NK-92 (cell line): ENCODE measurements around the gene RABL2A.
"Not testable (repeated sequence)": the region's sequence is repeated elsewhere in the genome, so short reads cannot be mapped to it uniquely, and the experiment has no call there.

Experiments
- DNase-seq: peaks from one replicate; lab custom pipeline; 2025; ENCODE audit not compliant: unreplicated experiment; lab: John Stamatoyannopoulos, UW

RABL2A gene

DNA sequence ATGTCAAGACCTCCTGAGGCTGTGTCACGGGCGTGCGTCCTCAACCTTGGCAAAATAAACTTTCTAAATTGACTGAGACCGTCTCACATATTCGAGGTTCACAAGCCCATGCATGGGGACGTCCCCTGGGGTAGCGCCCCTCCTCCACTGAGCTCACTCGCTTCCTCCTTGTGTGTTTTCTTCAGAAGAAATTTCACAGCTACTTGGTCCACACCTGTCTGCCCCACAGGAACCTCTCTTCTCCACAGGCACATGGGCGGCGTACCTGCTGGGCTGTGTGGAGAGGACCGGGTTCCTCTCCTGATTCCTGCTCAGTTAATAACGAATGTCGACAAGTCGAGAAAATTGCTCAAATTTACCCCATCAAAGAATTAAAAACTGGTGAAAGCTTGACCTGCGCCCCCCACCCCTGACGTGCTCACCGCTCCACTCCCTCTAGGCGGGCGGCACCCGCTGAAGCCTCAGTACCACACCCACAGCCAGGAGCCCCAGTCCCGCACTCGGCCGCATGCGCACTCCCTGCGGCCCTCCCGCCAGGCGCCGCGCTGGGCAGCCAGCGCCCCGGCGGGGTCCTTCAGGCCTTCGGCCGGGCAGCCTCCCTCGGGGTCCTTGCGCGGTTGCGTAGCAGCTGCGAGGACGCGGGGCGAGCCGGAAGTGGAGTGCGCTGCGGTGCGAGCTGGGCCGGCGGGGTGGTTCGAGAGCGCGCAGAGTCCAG, at the start of gene RABL2A:
Gene RABL2A, plus strand, starts transcription at position 651 of the 715 bp plus-strand sequence. CDS start 1,341 bp downstream, outside the sequence.
- DNase-seq: not testable (repeated sequence)

DNA sequence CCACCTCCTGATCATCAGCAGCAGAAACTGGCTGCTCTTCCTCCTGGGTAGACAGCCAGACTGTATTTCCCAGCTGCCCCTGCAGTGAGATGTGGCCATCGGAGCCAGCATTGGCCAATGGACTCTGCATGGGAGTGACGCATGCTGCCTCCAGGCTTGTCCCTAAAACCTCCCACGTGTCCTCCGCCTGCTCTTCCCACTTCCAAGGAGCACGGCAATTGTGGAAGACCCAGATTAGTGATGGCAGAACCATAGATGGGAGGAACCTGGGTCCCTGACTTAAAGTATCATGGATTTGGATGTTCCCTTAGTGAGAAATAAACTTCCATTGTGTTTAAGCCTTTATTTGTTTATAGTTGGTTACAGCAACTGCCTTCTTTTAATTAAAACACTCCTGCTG, 48.6 kb upstream of the RABL2A start:
- not testable (repeated sequence) for DNase-seq

DNA sequence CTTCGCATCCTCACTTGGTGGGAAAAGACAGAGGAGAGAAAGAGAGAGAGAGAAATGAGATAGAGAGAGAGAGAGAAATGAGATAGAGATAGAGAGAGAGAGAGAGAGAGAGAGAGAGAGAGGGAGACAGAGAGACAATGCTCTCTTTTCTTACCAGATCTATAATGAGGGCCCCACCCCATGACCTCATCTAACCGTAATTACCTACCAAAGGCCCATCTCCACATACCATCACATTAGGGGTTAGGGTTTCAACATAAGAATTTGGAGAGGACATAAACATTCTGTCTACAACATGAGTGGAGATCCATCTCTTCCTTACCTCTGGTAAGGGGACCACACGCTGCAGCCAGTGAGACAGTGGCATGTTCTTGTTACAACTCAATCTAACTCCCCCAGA, 44.6 kb upstream of the RABL2A start:
- DNase-seq: not testable (repeated sequence)

DNA sequence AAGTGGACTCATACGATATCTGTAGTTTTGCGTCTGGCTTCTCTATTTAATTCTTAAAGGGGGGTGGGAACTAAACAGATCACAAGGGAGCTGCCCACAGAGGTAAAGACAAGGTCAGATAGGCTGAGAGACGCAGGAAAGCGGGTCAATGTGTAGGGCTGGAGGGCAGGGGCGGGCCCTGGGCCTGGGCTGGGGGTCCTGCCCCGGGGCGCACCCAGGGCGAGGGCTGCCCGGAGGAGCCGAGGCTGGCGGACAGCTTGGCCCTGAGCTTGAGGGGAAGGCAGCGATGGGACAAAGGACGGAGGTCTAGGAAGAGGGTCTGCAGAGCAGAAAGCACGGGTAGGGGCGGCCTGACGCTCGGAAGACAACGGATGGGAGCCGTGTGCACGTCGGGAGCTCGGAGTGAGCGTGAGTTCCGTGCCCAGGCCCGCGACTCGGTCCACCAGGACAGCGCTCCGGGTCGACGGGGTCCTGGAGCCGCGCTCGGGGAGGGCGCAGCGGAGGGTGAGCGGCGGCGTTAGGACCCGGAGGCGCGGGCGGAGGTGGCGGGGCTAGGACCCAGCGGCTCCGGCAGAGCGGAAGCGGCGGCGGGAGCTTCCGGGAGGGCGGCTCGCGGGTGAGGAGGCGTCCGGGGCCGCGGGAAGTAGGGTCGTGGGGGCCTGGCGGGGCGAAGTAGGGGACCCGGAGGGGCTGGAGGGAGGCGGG, 43.4 kb upstream of the RABL2A start:
- not testable (repeated sequence) for DNase-seq

DNA sequence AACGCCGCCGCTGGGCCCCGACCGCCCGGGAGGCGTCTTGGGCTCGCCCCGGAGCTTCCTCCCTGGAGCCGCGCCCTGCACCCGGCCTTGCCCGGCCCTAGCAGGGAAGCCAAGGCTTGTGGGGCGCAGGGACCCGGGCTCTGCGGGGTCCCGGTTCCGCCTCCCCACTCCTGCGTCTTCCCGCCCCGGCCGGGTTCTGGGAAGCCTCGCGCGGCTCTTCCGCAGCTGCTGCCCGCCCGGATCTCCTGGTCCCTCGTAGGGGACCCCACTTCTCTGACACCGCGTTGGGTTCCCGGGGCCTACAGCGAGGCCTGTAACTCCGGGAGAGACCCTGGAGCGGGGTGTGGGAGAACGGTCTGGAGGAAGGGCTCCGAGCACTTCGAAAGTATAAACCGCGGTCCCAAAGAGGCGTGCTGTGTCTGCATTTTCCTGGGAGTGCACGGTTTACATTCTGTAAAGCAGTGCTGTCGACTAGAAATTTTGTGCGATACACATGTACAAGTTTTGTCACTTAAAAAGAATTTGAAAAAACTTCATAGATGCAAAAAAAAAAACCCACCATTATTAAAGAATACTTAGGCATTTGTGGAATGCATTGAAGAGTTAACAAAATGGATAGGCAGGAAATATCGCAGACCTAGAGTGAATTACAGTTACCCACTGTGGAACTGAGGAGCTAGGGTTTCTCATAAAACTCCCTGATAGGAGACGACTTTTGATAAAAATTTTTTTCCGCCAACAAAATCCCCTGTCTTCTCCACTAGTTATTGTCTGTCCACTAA, 42.6 kb upstream of the RABL2A start:
- DNase-seq: not testable (repeated sequence)

DNA sequence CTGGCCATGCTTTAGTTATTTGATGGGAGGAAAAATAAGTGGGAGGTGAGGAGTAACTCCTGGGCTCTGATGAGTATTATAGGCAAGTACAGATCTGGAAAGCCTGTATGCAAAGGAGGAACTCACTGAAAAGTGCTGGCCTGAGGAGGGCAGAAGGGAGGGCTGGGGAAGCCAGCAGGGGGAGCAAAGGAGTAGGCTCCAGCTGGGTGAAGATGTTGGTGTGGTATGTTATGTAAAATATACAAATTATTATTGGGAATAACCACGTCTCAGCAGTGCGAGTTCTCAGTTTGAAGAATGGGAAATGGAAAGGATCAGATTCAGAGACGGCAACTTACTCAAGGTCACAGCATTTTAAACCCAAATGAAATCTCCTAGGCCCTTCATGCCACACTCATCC, 39.9 kb upstream of the RABL2A start:
- DNase-seq: not testable (repeated sequence)

DNA sequence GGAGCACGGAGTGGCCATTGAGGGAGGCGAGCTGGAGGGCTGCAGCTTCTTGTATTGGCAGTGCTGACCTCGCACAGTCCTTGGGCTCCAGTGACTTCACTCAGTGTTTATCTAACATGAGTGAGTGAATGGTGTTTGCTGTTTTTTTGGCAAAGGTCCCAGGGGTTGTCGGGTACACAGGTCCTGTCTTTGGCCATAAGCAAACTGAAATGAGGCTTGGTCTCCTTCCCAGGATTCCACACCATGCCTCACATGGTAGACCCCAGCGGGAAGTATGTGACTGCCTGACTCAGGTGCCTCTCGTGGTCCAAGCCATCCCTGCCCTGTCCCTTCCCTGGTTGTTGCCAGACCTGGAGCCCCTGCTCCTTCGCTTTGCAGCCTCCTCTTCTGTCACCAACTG, 37.5 kb upstream of the RABL2A start:
- DNase-seq: not testable (repeated sequence)

DNA sequence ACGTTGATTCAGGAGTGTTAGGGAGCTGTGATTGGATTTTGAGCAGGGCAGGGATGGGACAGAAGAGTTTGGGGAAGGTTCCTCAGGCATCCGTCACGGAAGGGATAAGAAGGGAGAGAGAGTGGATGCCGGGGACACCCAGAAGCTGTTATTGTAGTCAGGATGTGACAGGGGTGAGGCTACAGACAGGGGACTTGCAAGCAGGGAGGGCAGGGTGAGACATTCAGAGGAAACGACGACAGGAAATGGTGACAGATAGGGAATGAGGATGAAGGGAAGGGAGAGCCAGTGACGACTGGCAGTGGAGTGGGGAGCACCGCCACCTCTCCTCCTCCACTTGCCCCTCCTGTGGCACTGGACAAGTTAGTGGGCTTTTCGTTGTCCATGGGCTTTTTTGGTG, 35.1 kb upstream of the RABL2A start:
- DNase-seq: not testable (repeated sequence)

DNA sequence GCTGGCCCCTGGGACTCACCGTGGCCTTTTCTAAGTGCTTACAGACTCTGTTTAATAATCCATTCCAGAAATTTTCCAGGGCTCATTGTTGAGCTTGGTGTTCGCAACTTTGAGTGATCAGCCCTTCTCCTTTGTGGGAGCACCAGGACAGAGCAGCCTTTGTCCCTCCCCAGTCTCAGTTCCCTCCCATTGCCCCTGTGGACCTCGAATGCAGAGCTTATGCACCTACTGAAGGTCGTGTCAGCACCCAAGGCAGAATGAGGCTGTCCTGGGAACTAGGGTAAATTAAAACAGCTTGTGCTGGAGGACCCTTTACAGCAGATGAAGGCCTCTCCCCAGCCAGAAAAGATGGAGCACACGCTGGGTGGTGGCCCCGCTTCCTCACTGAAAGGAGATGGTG, 33.8 kb upstream of the RABL2A start:
- not testable (repeated sequence) for DNase-seq

DNA sequence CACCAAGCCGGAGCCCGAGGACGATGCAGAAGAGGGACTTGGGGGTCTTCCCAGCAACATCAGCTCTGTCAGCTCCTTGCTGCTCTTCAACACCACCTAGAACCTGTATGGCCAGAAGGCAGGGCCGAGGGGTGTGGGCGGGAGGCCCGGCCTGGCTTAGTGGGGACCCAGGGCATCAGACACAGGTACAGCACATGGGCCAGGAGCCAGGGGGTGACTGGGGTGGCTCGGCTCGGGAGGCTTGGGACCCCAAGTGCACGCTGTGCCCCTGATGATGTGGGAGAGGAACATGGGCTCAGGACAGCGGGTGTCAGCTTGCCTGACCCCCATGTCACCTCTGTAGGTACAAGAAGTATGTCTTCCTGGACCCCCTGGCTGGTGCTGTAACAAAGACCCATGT, 31.3 kb upstream of the RABL2A start:
- not testable (repeated sequence) for DNase-seq

DNA sequence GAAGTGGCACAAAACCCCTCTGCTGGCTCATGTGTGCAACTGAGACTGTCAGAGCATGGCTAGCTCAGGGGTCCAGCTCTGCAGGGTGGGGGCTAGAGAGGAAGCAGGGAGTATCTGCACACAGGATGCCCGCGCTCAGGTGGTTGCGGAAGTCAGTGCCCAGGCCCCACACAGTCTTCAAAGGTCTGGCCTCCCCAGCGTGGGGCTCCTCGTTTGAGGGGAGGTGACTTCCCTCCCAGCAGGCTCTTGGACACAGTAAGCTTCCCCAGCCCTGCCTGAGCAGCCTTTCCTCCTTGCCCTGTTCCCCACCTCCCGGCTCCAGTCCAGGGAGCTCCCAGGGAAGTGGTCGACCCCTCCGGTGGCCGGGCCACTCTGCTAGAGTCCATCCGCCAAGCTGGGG, 29.9 kb upstream of the RABL2A start:
- DNase-seq: not testable (repeated sequence)

DNA sequence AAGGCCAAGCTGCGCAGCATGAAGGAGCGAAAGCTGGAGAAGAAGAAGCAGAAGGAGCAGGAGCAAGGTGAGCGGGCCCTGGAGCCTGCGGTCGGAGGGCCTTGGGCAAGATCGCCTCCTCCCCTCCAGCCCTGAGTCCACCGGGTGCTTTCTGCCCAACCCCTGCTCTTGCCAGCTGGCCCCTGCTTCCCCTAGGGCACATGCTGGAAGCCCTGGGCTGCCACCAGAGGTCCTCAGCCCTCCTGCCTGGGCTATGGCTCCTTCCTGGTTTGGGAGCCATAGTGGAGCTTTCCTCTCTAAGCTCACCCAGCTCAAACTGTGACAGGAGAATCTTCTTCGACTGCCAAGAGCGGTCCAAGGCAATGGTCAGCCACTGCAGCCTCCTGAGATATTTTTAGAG, 29.5 kb upstream of the RABL2A start:
- not testable (repeated sequence) for DNase-seq

DNA sequence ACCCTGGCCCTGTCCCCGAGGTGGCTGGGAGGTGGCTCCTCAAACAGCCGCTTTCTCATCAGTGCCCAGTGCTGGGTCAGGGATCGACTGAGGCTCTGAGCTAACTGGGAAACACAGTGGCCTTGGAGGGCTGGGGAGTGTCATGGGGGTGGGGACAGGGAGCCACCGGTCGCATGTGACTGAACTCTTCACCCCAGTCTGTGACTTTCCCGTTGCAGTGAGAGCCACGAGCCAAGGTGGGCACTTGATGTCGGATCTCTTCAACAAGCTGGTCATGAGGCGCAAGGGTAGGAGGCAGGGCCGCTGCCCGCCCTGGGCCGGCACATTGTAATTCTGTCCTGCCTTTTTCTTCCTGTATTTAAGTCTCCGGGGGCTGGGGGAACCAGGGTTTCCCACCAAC, 28.9 kb upstream of the RABL2A start:
- DNase-seq: not testable (repeated sequence)

DNA sequence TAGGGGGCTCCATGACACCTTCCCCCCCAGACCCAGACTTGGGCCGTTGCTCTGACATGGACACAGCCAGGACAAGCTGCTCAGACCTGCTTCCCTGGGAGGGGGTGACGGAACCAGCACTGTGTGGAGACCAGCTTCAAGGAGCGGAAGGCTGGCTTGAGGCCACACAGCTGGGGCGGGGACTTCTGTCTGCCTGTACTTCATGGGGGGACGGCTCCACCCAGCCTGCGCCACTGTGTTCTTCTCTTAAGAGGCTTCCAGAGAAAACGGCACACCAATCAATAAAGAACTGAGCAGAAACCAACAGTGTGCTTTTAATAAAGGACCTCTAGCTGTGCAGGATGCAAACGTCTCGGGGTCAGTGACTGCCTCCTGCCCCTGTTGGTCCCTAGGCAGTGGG, 28.3 kb upstream of the RABL2A start:
- DNase-seq: not testable (repeated sequence)

DNA sequence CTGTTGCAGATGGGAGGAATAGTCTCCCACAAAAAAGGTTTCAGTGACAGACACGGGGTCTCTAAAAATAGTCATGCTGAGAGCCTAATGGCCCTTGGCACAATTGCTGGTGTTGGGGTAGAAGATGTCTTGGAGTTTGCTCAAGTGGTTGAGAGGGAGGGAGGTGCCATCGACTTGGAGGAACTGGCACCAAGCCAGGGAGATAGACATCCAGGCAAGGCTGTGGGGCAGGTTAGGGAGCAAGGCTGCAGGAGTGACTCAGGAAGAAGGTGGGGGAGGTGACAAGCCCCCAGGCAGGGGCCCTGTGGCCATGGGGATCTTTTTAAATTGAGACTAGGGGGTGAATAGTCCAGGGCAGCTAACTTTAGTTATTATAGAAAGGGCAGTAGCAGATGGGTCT, 27.9 kb upstream of the RABL2A start:
- DNase-seq: not testable (repeated sequence)

DNA sequence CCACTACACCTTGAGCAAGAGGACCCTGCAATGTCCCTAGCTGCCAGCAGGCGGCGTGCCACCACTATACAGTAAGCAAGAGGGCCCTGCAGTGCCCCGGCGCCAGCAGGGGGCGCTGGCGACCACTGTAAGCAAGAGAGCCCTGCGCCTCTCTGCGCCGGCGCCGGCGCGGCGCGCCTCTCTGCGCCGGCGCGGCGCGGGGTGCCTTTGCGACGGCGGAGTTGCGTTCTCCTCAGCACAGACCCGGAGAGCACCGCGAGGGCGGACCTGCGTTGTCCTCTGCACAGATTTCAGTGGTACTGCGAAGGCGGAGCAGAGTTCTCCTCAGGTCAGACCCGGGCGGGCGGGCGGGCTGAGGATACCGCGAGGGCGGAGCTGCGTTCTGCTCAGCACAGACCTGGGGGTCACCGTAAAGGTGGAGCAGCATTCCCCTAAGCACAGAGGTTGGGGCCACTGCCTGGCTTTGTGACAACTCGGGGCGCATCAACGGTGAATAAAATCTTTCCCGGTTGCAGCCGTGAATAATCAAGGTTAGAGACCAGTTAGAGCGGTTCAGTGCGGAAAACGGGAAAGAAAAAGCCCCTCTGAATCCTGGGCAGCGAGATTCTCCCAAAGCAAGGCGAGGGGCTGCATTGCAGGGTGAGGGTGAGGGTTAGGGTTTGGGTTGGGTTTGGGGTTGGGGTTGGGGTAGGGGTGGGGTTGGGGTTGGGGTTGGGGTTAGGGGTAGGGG, 24.9 kb upstream of the RABL2A start:
- DNase-seq: not testable (repeated sequence)

DNA sequence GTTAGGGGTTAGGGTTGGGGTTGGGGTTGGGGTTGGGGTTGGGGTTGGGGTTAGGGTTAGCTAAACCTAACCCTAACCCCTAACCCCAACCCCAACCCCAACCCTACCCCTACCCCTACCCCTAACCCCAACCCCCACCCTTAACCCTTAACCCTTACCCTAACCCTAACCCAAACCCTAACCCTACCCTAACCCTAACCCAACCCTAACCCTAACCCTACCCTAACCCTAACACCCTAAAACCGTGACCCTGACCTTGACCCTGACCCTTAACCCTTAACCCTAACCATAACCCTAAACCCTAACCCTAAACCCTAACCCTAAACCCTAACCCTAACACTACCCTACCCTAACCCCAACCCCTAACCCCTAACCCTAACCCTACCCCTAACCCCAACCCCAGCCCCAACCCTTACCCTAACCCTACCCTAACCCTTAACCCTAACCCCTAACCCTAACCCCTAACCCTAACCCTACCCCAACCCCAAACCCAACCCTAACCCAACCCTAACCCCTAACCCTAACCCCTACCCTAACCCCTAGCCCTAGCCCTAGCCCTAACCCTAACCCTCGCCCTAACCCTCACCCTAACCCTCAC, 24.1 kb upstream of the RABL2A start:
- no peak for DNase-seq

DNA sequence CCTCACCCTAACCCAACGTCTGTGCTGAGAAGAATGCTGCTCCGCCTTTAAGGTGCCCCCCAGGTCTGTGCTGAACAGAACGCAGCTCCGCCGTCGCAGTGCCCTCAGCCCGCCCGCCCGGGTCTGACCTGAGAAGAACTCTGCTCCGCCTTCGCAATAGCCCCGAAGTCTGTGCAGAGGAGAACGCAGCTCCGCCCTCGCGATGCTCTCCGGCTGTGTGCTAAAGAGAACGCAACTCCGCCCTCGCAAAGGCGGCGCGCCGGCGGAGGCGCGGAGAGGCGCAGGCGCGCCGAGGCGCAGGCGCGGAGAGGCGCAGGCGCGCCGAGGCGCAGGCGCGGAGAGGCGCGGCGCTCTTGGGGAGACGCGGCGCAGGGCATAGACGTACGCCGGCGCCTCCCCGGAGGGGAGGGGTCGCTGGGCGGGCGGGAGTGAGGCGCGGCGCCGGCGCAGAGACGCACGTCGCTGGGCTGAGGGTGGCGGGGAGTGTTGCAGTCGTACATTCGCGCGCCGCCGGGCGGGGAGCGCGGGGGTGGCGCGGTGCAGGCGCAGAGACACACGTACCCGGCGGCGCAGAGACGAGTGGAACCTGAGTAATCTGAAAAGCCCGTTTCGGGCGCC, 23.5 kb upstream of the RABL2A start:
- DNase-seq: not testable (repeated sequence)

DNA sequence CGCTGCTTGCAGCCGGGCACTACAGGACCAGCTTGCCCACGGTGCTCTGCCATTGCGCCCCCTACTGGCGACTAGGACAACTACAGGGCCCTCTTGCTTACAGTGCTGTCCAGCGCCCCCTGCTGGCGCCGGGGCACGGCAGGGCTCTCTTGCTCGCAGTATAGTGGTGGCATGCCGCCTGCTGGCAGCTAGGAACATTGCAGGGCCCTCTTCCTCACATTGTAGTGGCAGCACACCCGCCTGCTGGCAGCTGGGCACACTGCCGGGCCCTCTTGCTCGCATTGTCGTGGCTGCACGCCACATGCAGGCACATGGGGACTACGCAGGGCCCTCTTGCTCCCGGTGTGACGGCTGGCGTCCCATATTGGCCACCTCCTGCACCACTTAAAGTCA, 23.0 kb upstream of the RABL2A start:
- DNase-seq: not testable (repeated sequence)

DNA sequence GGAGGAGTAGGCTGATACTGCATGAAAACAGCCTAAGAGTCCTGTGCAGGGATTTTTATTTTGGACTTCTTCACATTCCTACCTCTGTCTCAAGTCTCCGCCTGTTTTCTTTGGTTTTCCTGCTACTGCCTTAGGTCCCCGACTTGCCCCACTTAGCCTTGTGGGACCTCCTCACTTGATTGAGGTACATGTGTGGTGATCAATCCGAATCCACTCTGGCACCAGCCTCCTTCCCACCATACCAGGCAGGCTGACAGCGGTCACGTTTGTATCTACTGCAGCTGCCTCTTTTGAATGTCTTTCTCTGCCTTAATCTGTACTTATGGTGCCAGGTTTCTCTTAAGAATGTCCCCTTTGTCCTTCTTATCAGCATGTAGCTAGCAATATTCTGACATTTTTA, 22.4 kb upstream of the RABL2A start:
- not testable (repeated sequence) for DNase-seq
